ENCODE results near the gene WNT9A.
"Not testable (repeated sequence)": the region's sequence is repeated elsewhere in the genome, so short reads cannot be mapped to it uniquely, and the experiment has no call there.

DNA sequence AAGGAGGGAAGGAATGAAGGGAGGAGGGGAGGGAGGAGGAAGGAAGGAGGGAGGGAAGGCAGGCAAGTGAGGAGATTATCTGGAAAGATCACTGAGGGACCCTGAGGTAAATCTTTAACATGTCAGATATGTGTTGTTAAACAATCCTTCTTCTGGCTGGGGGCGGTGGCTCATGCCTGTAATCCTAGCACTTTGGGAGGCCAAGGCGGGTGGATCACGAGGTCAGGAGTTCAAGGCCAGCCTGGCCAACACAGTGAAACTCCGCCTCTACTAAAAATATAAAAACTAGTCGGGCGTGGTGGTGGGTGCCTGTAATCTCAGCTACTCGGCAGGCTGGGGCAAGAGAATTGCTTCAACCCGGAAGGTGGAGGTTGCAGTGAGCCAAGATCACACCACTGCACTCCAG, 37.8 kb downstream of the WNT9A start:
- TF ChIP-seq RBAK (tag by site-specific recombination; IDR thresholded peaks at IDR 0.05); ZNF302 (tag by site-specific recombination; IDR thresholded peaks at IDR 0.05; ENCODE audit: low read depth); ZNF580 (tag by site-specific recombination; IDR thresholded peaks at IDR 0.05); ZNF274 (IDR thresholded peaks at IDR 0.05; ENCODE audit: low read length); ZNF274 (tag by site-specific recombination; IDR thresholded peaks at IDR 0.05; ENCODE audit: borderline replicate concordance); ZFP3 (tag by site-specific recombination; IDR thresholded peaks at IDR 0.05; ENCODE audit: low read depth): not testable (repeated sequence)
- TF ChIP-seq, protein P1, sequence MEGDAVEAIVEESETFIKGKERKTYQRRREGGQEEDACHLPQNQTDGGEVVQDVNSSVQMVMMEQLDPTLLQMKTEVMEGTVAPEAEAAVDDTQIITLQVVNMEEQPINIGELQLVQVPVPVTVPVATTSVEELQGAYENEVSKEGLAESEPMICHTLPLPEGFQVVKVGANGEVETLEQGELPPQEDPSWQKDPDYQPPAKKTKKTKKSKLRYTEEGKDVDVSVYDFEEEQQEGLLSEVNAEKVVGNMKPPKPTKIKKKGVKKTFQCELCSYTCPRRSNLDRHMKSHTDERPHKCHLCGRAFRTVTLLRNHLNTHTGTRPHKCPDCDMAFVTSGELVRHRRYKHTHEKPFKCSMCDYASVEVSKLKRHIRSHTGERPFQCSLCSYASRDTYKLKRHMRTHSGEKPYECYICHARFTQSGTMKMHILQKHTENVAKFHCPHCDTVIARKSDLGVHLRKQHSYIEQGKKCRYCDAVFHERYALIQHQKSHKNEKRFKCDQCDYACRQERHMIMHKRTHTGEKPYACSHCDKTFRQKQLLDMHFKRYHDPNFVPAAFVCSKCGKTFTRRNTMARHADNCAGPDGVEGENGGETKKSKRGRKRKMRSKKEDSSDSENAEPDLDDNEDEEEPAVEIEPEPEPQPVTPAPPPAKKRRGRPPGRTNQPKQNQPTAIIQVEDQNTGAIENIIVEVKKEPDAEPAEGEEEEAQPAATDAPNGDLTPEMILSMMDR (tag by site-specific recombination; IDR thresholded peaks at IDR 0.05): not testable (repeated sequence)

All from HEK293 (cell line).